Suprapubic skin (tissue), 4 donors: ENCODE measurements around the gene PKLR. TPM values are rescaled to one million over a fixed set of nuclear protein-coding genes. Genes with fewer than 3 reads are reported as not detected.
A peak's percentile ranks its signal among the peaks of the same experiment; 100 is the strongest.

Source experiments
- DNase-seq, 2 donors: peaks; one replicate each; pipeline ENCODE4 v3.0.0-alpha.2; 2019; ENCODE audit warnings: low spot score in 2 of 2
- H3K27ac ChIP-seq: fragments of 200-600 bp; sonication (generic); one replicate; pipeline ENCODE4 v1.5.1; 2019
- H3K27me3 ChIP-seq: fragments of 200-600 bp; sonication (generic); one replicate; pipeline ENCODE4 v1.5.1; 2019
- H3K36me3 ChIP-seq: fragments of 200-600 bp; sonication (generic); one replicate; pipeline ENCODE4 v1.5.1; 2019
- H3K4me1 ChIP-seq: fragments of 200-600 bp; sonication (generic); one replicate; pipeline ENCODE4 v1.5.1; 2019
- H3K4me3 ChIP-seq: fragments of 200-600 bp; sonication (generic); one replicate; pipeline ENCODE4 v1.5.1; 2019; ENCODE audit warnings: mild to moderate bottlenecking
- H3K9me3 ChIP-seq: fragments of 200-600 bp; sonication (generic); one replicate; pipeline ENCODE4 v1.5.1; 2019
- EP300 ChIP-seq: sonication (generic); formaldehyde crosslinking; IDR thresholded peaks from one replicate; pipeline ENCODE4 v1.6.1; 2017; ENCODE audit warnings: antibody characterized with exemption
- POLR2A ChIP-seq, 2 donors: fragments of 450-650 bp; IDR thresholded peaks; one replicate each; pipeline ENCODE4 v1.6.1; 2017; ENCODE audit warnings: antibody characterized with exemption in 2 of 2, mild to moderate bottlenecking in 2 of 2, moderate library complexity in 2 of 2
- POLR2AphosphoS5 ChIP-seq, 3 donors: sonication (generic); formaldehyde crosslinking; IDR thresholded peaks; one replicate each; pipeline ENCODE4 v1.6.1; 2017; ENCODE audit warnings: antibody characterized with exemption in 3 of 3
- WGBS: methylation state at CpG from one replicate; pipeline ENCODE4 v1.1.5; 2018; 5-methylcytosine and 5-hydroxymethylcytosine counted together
- total RNA-seq, 4 donors: library from RNA; depleted of rRNA; stranded (reverse); fragments of >200 nt; gene quantifications; one replicate each; pipeline ENCODE4 v1.1.0, GENCODE V29; 2016
- TF ChIP-seq, protein P1 (sequence below), 2 donors: fragments of 200-600 bp in 1 of 2; fragments of 450-650 bp in 1 of 2; sonication (generic) in 1 of 2; IDR thresholded peaks; one replicate each; pipeline ENCODE4 v1.5.1; 2016 to 2019; ENCODE audit warnings: antibody characterized with exemption in 2 of 2, mild to moderate bottlenecking in 1 of 2, moderate library complexity in 1 of 2

The PKLR gene
- total RNA-seq, 4 donors from 2014 or later, result 0.24 to 2.5 (median 2.1) TPM

DNA sequence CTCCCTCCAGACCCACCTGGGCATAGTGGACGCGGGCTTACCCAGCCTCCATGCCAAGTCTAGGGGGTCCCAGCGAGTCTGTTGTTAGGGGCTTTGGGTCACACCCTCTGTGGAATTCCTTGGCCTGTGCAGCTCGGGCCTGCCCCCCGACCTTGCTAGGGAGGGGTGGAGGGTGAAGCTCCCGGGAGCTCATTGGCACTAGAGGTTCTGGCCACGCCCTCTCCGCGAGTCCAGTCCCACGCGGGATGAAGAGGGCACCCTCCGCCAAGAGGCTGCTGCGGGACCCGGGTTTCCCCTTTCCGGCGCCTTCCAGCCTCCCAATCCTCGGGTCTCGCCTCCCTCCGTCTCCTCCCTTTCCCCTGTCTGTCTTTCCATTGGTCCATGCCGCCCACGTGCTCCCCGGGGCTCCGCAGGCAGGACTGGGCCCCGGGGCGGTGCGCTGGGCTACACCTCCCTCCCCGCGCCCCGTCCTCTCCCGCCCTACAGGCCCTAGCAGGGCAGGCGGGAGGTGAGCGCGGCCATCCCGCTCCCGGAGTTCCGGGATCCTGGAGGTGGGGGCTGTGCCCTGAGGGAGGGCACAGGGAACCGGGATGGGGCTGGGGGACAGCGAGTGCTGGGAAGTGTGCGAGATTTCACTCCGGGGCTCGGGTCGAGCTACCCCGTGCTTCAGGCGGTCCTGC lies 22.9 kb upstream of the PKLR start:
- Histone ChIP-seq H3K4me1 (peaks cover 50% of the 10 kb centered on the region), H3K36me3 (peaks cover 27% of the 10 kb centered on the region), H3K4me3 (peak overlapping the region; percentile 79), H3K9me3 (no peaks in the 10 kb centered on the region), H3K27me3 (no peaks in the 10 kb centered on the region), H3K27ac (peak overlapping the region; percentile 88)
- WGBS, result 0% methylated on average over 11 of the region's 44 CpGs
- peak; percentile 97 to 98 for DNase-seq
- peak in 1 of 3 donors; percentile 55 for TF ChIP-seq POLR2AphosphoS5 (IDR thresholded peaks at IDR 0.05)
- TF ChIP-seq, protein P1, sequence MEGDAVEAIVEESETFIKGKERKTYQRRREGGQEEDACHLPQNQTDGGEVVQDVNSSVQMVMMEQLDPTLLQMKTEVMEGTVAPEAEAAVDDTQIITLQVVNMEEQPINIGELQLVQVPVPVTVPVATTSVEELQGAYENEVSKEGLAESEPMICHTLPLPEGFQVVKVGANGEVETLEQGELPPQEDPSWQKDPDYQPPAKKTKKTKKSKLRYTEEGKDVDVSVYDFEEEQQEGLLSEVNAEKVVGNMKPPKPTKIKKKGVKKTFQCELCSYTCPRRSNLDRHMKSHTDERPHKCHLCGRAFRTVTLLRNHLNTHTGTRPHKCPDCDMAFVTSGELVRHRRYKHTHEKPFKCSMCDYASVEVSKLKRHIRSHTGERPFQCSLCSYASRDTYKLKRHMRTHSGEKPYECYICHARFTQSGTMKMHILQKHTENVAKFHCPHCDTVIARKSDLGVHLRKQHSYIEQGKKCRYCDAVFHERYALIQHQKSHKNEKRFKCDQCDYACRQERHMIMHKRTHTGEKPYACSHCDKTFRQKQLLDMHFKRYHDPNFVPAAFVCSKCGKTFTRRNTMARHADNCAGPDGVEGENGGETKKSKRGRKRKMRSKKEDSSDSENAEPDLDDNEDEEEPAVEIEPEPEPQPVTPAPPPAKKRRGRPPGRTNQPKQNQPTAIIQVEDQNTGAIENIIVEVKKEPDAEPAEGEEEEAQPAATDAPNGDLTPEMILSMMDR (IDR thresholded peaks at IDR 0.05), result no peak

DNA sequence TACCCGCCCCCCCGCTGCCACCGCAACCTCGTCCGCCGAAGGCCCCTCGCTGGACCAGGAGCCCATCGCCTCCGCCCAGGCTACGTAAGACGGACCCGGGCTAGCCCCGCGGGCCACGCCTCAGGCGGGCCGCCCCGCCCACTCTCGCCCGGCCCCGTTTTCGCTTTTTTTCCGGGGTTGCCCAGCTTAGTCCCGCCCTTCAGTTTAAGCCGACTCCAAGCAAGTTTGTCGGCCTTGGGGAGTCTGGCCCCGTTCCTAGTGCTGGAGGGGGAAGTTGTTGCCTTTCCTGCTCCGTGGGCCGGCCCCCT lies 22.4 kb upstream of the PKLR start:
- Histone ChIP-seq H3K4me1 (peaks cover 50% of the 10 kb centered on the region), H3K27ac (peak overlapping the region; percentile 88), H3K27me3 (no peaks in the 10 kb centered on the region), H3K9me3 (no peaks in the 10 kb centered on the region), H3K36me3 (peaks cover 26% of the 10 kb centered on the region), H3K4me3 (peak overlapping the region; percentile 79)
- WGBS, result 0% methylated on average over 17 of the region's 29 CpGs
- DNase-seq, result peak; percentile 93
- no peak for TF ChIP-seq EP300
- TF ChIP-seq POLR2AphosphoS5 (IDR thresholded peaks at IDR 0.05), result no peak
- TF ChIP-seq, protein P1 (IDR thresholded peaks at IDR 0.05), result no peak
- TF ChIP-seq POLR2A (IDR thresholded peaks at IDR 0.05), result no peak

DNA sequence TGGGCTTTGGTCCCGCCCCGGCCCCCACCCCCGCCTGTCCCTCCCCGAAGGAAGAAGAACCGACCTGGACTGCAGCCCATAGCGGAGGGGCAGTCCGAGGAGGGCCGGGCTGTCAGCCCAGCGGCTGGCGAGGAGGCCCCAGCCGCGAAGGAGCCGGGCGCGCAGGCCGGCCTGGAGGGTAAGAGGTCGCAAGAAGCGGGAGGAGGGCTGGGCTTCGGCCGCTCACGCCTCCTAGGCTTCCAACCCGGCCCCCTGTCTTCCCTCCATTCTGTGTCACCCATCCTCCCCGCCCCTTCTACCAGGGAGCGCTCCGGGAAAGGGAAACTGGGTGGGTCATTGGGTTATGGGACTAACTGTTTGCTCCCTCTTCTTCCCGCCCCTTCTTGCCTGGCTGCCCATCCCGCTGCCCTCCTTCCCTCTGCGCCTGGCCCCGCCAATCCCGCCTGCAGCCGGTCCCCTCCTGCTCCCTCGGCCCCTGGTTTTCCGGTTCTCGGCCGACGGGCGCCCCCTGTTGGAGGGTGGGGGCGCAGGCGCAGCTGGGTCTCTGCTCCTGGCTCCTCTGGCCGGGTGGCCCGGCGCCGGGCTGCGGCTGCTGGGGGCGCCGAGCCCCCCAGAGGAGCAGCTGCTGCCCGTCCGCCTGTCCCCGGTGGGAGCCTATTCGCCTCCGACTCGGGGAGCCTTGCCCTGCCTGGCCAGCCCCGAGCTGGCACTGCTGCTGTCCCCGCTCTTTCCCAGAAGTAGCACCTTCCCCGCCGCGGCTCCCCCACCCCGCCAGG lies 21.9 kb upstream of the PKLR start:
- Histone ChIP-seq H3K4me3 (peak overlapping the region; percentile 79), H3K27ac (peak overlapping the region; percentile 88), H3K27me3 (no peaks in the 10 kb centered on the region), H3K36me3 (peaks cover 26% of the 10 kb centered on the region), H3K4me1 (peaks cover 50% of the 10 kb centered on the region), H3K9me3 (no peaks in the 10 kb centered on the region)
- WGBS, result under 1% methylated on average over 23 of the region's 58 CpGs
- peak; percentile 94 to 95 for DNase-seq
- TF ChIP-seq POLR2A (IDR thresholded peaks at IDR 0.05) (no peak), EP300 (no peak), POLR2AphosphoS5 (IDR thresholded peaks at IDR 0.05) (peak in 1 of 3 donors; percentile 47)
- TF ChIP-seq, protein P1 (IDR thresholded peaks at IDR 0.05), result peak; percentile 85 to 96

DNA sequence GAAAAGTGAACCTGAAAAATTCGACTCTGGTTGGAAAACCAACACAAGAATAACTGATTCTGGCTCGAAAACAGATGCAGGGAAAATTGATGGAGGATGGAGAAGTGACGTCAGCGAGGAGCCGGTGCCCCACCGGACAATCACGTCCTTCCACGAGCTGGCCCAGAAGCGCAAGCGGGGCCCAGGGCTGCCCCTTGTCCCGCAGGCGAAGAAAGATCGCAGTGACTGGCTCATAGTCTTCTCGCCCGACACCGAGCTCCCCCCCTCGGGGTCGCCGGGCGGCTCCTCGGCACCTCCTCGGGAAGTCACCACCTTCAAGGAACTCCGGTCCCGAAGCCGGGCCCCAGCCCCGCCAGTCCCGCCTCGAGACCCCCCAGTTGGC lies 21.3 kb upstream of the PKLR start:
- H3K4me1 ChIP-seq, result peaks cover 50% of the 10 kb centered on the region
- peak overlapping the region; percentile 79 for H3K4me3 ChIP-seq
- no peaks in the 10 kb centered on the region for H3K9me3 ChIP-seq
- no peaks in the 10 kb centered on the region for H3K27me3 ChIP-seq
- H3K36me3 ChIP-seq, result peaks cover 21% of the 10 kb centered on the region
- TF ChIP-seq POLR2AphosphoS5 (IDR thresholded peaks at IDR 0.05) (no peak), POLR2A (IDR thresholded peaks at IDR 0.05) (no peak), EP300 (no peak)
- TF ChIP-seq, protein P1 (IDR thresholded peaks at IDR 0.05), result no peak
- H3K27ac ChIP-seq, result peak overlapping the region; percentile 88
- no peak for DNase-seq
- WGBS, result under 1% methylated on average over 17 of the region's 28 CpGs
